Heart left ventricle (tissue), 13 donors: Measurements from ENCODE around the gene SLC66A1.

Experiments
- POLR2A ChIP-seq, 2 donors: fragments of 450-650 bp; IDR thresholded peaks; one replicate each; pipeline ENCODE4 v1.6.1; 2017; ENCODE audit warnings: antibody characterized with exemption in 2 of 2, mild to moderate bottlenecking in 2 of 2, moderate library complexity in 2 of 2
- TF ChIP-seq, protein P1 (sequence below), 12 donors: fragments of 200-600 bp; sonication (generic) in 4 of 12; IDR thresholded peaks; one replicate each; pipeline versions ENCODE4 v1.5.0 to v1.8.0; 2018 to 2022; ENCODE audit warnings: antibody characterized with exemption in 12 of 12, mild to moderate bottlenecking in 5 of 12
- donor health status: ischemic (EF 13 %, LVEDD 7.1; RV severe dilation, severe dysfunction).
- donor health status: DM: no; HTN: yes; CAD: no.
- donor health status: DM: no; HTN: no; CAD: no.
- donor health status: ischemic (EF 25% LVEDD 6.9; RV normal size, moderate dysfunction).
- donor health status: ischemic (EF 25% LVEDD 5.7; RV mildly dilated, moderate dysfunction).
- donor health status: ischemic (EF 35%, LVEDD 5.7; RV mildly dilated, moderate dysfunction).
- donor health status: nonischemic (EF 11% LVEDD 7.7; RV severe dilation, severe dysfunction).
- donor health status: DM: yes; HTN: yes; CAD: no.
- donor health status: PGD.
- donor health status: ischemic (EF 29% LVEDD 5.4; RV normal size, mild dysfunction).
- donor health status: nonischemic (EF 23%, LVEDD 6.1; RV moderate dilation, normal function).

DNA sequence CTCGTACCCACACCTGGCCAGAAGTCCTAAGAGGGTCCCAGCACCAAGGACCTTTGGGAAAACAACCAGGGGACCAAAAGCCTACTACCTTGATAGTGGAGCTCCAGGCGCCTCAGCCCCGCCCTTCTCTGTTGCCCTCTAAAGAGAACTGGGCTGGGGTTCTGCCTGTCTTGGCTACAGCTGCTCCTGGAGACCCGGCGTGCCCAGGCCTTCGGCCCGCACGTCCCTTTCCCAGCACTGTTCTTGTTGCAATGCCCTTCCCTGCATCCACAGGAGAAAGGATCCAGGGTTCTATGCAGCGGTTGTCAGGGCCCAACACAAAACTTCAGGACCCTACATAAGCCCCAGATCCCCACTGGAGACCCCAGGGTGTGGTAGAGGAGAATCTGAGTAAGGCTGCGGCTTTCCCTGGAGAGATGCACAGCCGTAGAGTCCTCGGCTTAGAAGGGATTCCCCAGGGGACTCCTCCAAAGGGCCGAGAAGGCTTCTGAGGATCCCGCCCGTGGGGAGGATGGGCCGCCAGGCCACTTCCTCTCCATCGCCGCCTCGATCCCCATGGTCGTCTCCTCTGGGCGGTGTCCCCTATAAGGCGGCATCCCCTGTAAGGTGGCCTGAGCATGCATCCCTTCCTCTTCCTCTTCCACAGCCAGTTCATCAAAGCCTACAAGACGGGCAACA, 12.0 kb downstream of the SLC66A1 start:
- TF ChIP-seq, protein P1, sequence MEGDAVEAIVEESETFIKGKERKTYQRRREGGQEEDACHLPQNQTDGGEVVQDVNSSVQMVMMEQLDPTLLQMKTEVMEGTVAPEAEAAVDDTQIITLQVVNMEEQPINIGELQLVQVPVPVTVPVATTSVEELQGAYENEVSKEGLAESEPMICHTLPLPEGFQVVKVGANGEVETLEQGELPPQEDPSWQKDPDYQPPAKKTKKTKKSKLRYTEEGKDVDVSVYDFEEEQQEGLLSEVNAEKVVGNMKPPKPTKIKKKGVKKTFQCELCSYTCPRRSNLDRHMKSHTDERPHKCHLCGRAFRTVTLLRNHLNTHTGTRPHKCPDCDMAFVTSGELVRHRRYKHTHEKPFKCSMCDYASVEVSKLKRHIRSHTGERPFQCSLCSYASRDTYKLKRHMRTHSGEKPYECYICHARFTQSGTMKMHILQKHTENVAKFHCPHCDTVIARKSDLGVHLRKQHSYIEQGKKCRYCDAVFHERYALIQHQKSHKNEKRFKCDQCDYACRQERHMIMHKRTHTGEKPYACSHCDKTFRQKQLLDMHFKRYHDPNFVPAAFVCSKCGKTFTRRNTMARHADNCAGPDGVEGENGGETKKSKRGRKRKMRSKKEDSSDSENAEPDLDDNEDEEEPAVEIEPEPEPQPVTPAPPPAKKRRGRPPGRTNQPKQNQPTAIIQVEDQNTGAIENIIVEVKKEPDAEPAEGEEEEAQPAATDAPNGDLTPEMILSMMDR (IDR thresholded peaks at IDR 0.05): no peak
- no peak for TF ChIP-seq POLR2A (IDR thresholded peaks at IDR 0.05)
